Nephron progenitor cell (in vitro differentiated cells): ENCODE measurements around the gene ARMH3.

Experiments
- DNase-seq: peaks from one replicate; pipeline ENCODE4 v3.0.0; 2021
- H3K27ac Mint-ChIP-seq: 2 replicates; pipeline ENCODE4 v1.8.0; 2021; ENCODE audit warnings: mild to moderate bottlenecking, moderate library complexity, mixed read lengths
- H3K27me3 Mint-ChIP-seq: 2 replicates; pipeline ENCODE4 v1.8.0; 2021; ENCODE audit warnings: mild to moderate bottlenecking, low read depth, mixed read lengths; ENCODE audit not compliant: poor library complexity
- H3K36me3 Mint-ChIP-seq: 2 replicates; pipeline ENCODE4 v1.8.0; 2021; ENCODE audit warnings: low read depth, mixed read lengths
- H3K4me1 Mint-ChIP-seq: 2 replicates; pipeline ENCODE4 v1.8.0; 2021; ENCODE audit warnings: mixed read lengths
- H3K4me3 Mint-ChIP-seq: 2 replicates; pipeline ENCODE4 v1.8.0; 2021; ENCODE audit warnings: mild to moderate bottlenecking, moderate library complexity, mixed read lengths
- H3K9me3 Mint-ChIP-seq: 2 replicates; pipeline ENCODE4 v1.8.0; 2021; ENCODE audit warnings: mild to moderate bottlenecking, moderate library complexity, mixed read lengths
- TF ChIP-seq, protein P1 (sequence below): fragments of 200-600 bp; sonication (generic); IDR thresholded peaks from 2 replicates; pipeline ENCODE4 v1.5.0; 2021; ENCODE audit warnings: antibody characterized with exemption

Gene ARMH3

DNA sequence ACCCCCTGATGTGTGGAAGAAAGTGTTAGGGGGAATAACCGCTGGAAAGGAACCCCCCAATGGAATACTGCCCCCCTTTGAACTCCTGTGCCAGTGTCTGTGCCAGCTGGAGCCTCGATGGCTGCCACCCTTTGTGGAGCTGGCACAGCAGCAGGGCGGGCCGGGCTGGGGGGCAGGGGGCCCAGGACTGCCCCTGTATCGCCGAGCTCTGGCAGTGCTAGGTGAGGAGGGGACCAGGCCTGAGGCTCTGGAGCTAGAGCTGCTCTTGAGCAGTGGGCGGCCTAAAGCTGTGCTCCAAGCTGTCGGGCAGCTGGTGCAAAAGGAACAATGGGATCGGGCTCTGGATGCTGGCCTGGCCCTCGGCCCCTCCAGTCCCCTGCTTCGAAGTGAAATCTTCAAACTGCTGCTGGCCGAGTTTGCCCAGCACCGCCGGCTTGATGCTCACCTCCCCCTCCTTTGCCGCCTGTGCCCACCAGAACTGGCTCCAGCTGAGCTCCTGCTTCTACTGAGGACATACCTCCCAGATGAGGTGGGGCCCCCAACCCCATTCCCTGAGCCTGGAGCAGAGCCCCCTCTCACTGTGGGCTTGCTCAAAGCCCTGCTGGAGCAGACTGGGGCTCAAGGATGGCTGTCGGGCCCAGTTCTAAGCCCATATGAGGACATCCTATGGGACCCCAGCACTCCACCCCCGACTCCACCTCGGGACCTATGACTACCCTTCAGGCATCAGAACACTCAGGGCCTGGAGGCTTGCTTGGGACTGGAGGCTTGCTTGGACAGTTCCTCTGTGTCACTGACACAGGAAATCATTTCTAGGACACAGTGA is 11.3 kb upstream of the ARMH3 start:
- TF ChIP-seq, protein P1, sequence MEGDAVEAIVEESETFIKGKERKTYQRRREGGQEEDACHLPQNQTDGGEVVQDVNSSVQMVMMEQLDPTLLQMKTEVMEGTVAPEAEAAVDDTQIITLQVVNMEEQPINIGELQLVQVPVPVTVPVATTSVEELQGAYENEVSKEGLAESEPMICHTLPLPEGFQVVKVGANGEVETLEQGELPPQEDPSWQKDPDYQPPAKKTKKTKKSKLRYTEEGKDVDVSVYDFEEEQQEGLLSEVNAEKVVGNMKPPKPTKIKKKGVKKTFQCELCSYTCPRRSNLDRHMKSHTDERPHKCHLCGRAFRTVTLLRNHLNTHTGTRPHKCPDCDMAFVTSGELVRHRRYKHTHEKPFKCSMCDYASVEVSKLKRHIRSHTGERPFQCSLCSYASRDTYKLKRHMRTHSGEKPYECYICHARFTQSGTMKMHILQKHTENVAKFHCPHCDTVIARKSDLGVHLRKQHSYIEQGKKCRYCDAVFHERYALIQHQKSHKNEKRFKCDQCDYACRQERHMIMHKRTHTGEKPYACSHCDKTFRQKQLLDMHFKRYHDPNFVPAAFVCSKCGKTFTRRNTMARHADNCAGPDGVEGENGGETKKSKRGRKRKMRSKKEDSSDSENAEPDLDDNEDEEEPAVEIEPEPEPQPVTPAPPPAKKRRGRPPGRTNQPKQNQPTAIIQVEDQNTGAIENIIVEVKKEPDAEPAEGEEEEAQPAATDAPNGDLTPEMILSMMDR: no peak
- Mint-ChIP-seq H3K4me1 (peaks cover 7% of the 10 kb centered on the region), H3K4me3 (peak overlapping the region; percentile 59), H3K27ac (no peak overlapping the region), H3K9me3 (no peaks in the 10 kb centered on the region), H3K27me3 (peaks cover 23% of the 10 kb centered on the region), H3K36me3 (no peaks in the 10 kb centered on the region)
- no peak for DNase-seq

DNA sequence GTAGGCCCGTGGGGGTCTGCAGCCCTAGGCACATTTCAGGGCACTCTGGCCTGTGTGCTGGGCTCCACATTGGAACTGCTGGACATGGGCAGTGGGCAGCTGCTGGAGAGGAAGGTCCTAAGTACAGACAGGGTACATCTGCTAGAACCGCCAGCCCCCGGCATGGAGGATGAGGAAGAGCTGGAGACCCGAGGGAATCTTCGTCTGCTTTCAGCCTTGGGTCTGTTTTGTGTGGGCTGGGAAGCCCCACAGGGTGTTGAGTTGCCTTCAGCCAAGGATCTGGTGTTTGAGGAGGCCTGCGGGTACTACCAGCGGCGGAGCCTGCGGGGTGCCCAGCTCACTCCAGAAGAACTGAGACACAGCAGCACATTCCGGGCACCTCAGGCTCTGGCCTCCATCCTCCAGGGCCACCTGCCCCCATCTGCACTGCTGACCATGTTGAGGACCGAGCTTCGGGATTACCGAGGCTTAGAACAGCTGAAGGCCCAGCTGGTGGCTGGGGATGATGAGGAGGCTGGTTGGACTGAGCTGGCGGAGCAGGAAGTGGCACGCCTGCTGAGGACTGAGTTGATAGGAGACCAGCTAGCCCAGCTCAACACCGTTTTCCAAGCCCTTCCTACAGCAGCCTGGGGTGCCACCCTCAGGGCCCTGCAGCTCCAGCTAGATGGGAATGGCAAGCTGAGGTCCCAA is 10.6 kb upstream of the ARMH3 start:
- Mint-ChIP-seq H3K27ac (no peak overlapping the region), H3K4me1 (peaks cover 7% of the 10 kb centered on the region), H3K9me3 (no peaks in the 10 kb centered on the region), H3K4me3 (peak overlapping the region; percentile 87), H3K27me3 (peaks cover 28% of the 10 kb centered on the region), H3K36me3 (no peaks in the 10 kb centered on the region)
- DNase-seq: no peak
- TF ChIP-seq, protein P1: no peak

- Mint-ChIP-seq H3K4me3 (peak overlapping the region; percentile 87), H3K27ac (no peak overlapping the region), H3K27me3 (peaks cover 35% of the 10 kb centered on the region), H3K36me3 (no peaks in the 10 kb centered on the region), H3K9me3 (no peaks in the 10 kb centered on the region), H3K4me1 (peaks cover 7% of the 10 kb centered on the region)
- TF ChIP-seq, protein P1: no peak
- DNase-seq: peak; percentile 63
Measured at GRCh38 chr10:102065561-102066398, 9.8 kb upstream of the ARMH3 start.

DNA sequence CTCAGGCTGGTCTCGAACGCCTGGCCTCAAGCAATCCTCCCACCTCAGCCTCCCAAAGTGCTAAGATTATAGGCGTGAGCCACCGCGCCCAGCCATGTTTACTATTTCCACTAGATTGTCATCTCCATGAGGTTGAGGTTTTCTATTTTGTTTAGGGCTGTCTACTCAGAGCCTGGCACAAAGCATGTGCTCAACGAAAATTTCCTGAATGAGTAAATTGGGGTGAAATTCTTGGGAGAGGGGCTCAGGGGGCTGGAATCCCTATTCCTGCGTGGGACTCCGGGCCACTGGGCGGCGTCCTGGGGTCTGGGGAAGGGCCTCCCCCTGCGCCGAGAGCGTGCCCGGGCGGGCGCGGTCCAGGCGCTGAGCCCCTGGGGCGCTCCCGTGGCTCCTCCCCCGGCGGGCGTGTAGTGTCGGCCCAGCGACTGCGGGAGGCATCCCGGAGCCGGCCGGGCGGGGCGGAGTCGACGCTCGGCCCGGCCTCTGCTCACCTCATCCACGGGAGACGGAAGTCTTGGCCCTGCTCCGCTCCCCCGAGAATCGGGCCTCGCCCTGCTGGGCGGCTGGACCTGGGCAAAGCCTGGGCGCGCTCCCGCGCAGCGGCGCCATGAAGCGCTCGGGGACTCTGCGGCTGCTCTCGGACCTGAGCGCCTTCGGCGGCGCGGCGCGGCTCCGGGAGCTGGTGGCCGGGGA is 9.0 kb upstream of the ARMH3 start, which contains the start of gene HPS6:
Gene HPS6, plus strand, starts transcription at position 482 of the 693 bp plus-strand sequence. Its CDS starts 126 bp downstream, at position 608.
- H3K4me1 Mint-ChIP-seq: peaks cover 7% of the 10 kb centered on the region
- H3K4me3 Mint-ChIP-seq: peak within 1 kb of the TSS; percentile 87
- H3K9me3 Mint-ChIP-seq: no peaks in the 10 kb centered on the region
- TF ChIP-seq, protein P1: no peak
- H3K36me3 Mint-ChIP-seq: no peaks in the 10 kb centered on the region
- H3K27ac Mint-ChIP-seq: no peak within 1 kb of the TSS
- DNase-seq: peak; percentile 85
- H3K27me3 Mint-ChIP-seq: peaks cover 36% of the 10 kb centered on the region

DNA sequence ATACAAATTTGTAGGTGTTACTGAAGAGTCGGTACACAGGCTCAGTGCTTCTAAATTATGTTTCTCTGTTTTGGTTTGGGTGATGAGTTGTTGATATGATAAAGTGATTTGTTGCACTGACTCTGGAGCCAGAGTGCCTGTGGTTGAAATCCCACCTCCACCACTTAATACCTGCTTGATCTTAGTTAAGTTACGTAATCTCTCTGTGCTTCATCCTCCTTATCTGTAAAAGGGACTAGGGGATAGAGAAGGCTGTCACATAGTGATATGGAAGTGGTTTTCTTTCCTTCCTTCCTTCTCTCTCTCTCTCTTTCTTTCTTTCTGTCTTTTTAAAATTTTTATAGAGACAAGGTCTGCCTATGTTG is 8.5 kb upstream of the ARMH3 start:
- Mint-ChIP-seq H3K9me3 (no peaks in the 10 kb centered on the region), H3K4me1 (peaks cover 7% of the 10 kb centered on the region), H3K36me3 (no peaks in the 10 kb centered on the region), H3K4me3 (peak overlapping the region; percentile 66), H3K27me3 (peaks cover 36% of the 10 kb centered on the region), H3K27ac (no peak overlapping the region)
- TF ChIP-seq, protein P1: no peak
- no peak for DNase-seq
